Retinal pigment epithelial cell (primary cell): ENCODE measurements around the gene DACH1.

Source experiments
- DNase-seq: peaks from one replicate; pipeline ENCODE4 v3.0.0-alpha.2; 2010; ENCODE audit warnings: low read depth
- H3K4me3 ChIP-seq: 2 replicates; pipeline ENCODE4 v1.5.1; 2011; ENCODE audit warnings: mild to moderate bottlenecking, low read length, control low read depth, moderate library complexity
- CTCF ChIP-seq: conservative IDR thresholded peaks from 2 replicates; pipeline ENCODE4 v1.5.1; 2011; ENCODE audit warnings: low read depth, low read length, control low read depth, inconsistent platforms

DACH1 gene

GRCh38 chr13:71611292-71611691, 255.7 kb downstream of the DACH1 start:
- no peak for DNase-seq
- H3K4me3 ChIP-seq: no peak overlapping the region
- TF ChIP-seq CTCF: no peak

DNA sequence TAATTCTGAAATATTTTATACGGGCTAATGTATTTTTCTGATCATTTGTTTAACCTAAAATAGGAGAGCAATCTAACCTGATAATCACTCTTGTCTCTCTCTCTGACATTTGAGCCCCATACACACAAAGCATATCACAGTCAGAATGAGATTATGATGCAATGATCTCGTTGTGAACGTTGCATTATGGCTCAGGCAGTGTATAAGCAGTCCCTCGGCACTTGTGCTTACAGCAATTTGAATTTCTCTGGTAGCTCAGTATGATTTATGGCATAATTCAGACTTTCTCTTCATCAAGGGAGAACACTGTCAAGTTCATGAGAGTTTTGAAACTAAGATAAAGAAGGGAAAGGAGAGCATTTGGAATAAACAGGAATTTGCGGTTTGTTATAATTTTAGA, 256.1 kb downstream of the DACH1 start:
- DNase-seq: no peak
- TF ChIP-seq CTCF: no peak
- no peak overlapping the region for H3K4me3 ChIP-seq

DNA sequence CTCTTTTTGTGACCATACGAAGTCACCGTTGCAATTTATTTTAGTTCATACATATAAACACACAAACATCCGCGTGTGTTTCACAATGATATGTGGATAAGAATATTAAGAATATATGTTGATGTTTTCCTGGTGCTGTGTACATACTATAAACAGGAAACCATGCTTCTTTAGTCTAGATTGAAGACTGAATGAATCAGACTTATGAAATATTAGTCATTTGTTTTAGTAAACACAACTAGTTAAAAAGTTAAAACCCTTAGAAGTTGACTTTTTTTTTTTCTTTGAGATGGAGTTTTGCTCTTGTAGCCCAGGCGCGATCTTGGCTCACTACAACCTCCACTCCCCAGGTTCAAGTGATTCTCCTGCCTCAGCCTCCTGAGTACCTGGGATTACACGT, 257.7 kb downstream of the DACH1 start:
- no peak overlapping the region for H3K4me3 ChIP-seq
- no peak for DNase-seq
- no peak for TF ChIP-seq CTCF

- no peak overlapping the region for H3K4me3 ChIP-seq
- no peak for DNase-seq
- TF ChIP-seq CTCF: no peak
Observed at GRCh38 chr13:71607575-71607974, 259.4 kb downstream of the DACH1 start.

GRCh38 chr13:71606818-71607217, 260.2 kb downstream of the DACH1 start:
- no peak for DNase-seq
- no peak overlapping the region for H3K4me3 ChIP-seq
- TF ChIP-seq CTCF: no peak

DNA sequence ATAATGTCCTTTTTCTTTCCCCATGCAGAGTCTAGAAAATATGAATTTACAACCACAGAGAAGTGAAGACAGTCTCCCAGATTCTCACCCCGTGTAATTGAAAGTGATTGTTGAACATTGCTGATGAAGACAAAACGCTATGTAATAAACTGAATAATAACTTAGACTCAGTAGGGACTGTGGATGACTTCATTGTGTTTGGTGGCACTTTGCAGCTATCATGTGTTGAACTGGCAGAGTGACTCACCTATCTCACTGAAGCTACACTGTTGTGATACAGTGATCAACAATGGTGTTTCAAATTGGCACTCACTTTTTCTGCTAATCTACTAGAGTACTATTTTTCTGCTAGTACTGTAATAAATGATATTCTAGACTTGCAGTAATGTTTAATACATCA, 261.3 kb downstream of the DACH1 start:
- DNase-seq: no peak
- no peak overlapping the region for H3K4me3 ChIP-seq
- TF ChIP-seq CTCF: no peak

DNA sequence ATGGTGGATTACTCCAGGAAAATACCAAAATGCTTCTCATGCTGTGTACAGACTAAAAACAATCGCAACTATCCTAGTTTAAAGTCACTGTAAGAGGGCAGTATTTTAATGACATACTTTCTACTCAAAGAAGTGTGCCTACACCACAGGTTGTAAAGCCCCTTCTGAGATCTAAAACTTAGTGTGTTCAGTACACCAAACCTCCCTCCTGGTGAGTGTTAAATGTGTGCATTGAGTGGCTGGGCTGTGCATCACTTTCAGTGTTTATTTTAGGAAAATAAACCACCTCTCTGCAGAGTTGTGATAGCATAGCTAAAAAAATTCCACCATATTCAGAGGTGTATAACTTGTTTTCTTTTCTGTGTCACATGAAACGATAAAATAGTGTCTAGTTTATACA, 263.7 kb downstream of the DACH1 start:
- H3K4me3 ChIP-seq: no peak overlapping the region
- no peak for DNase-seq
- no peak for TF ChIP-seq CTCF
